ENCODE measurements around the gene ELF5. TPM values are rescaled to one million over a fixed set of nuclear protein-coding genes. Genes with fewer than 3 reads are reported as not detected.

Gene ELF5
- total RNA-seq, 2 donors from 2014 or later = 0.18 to 2.7 TPM

GRCh38 chr11:34531663-34532062, 18.1 kb upstream of the ELF5 start:
- no peaks in the 10 kb centered on the region for H3K4me1 ChIP-seq (replicated peaks)
- no peak overlapping the region for H3K4me3 ChIP-seq
- H3K36me3 ChIP-seq = no peaks in the 10 kb centered on the region
- TF ChIP-seq CTCF (IDR thresholded peaks at IDR 0.05) = no peak
- no peak for TF ChIP-seq POLR2A (IDR thresholded peaks at IDR 0.05)
- TF ChIP-seq POLR2AphosphoS5 (IDR thresholded peaks at IDR 0.05) = no peak
- no peak for DNase-seq (ENCODE audit: low spot score)
- no peak overlapping the region for H3K27ac ChIP-seq
- no peaks in the 10 kb centered on the region for H3K27me3 ChIP-seq (replicated peaks; ENCODE audit: insufficient read depth)
- 81% methylated on average over 1 of the region's 1 CpG for WGBS
- intact Hi-C loops (cut with DNase I) = no loop called here
- H3K9me3 ChIP-seq = no peaks in the 10 kb centered on the region

- H3K4me3 ChIP-seq = no peak overlapping the region
- no peaks in the 10 kb centered on the region for H3K4me1 ChIP-seq (replicated peaks)
- 94% methylated on average over 3 of the region's 3 CpGs for WGBS
- no peaks in the 10 kb centered on the region for H3K9me3 ChIP-seq
- intact Hi-C loops (cut with DNase I) = no loop called here
- H3K27me3 ChIP-seq (replicated peaks; ENCODE audit: insufficient read depth) = no peaks in the 10 kb centered on the region
- TF ChIP-seq CTCF (IDR thresholded peaks at IDR 0.05) (no peak), POLR2A (IDR thresholded peaks at IDR 0.05) (no peak), POLR2AphosphoS5 (IDR thresholded peaks at IDR 0.05) (no peak)
- DNase-seq (ENCODE audit: low spot score) = no peak
- H3K36me3 ChIP-seq = no peaks in the 10 kb centered on the region
- no peak overlapping the region for H3K27ac ChIP-seq
Measured at GRCh38 chr11:34530545-34531234, 17.1 kb upstream of the ELF5 start.

- TF ChIP-seq CTCF (IDR thresholded peaks at IDR 0.05) (no peak), POLR2A (IDR thresholded peaks at IDR 0.05) (no peak), POLR2AphosphoS5 (IDR thresholded peaks at IDR 0.05) (no peak)
- Histone ChIP-seq H3K27me3 (replicated peaks; ENCODE audit: insufficient read depth) (no peaks in the 10 kb centered on the region), H3K9me3 (no peaks in the 10 kb centered on the region), H3K27ac (no peak overlapping the region), H3K4me3 (no peak overlapping the region), H3K36me3 (no peaks in the 10 kb centered on the region), H3K4me1 (replicated peaks) (no peaks in the 10 kb centered on the region)
- intact Hi-C loops (cut with DNase I) = no loop called here
- WGBS = 43% methylated on average over 1 of the region's 1 CpG
- DNase-seq (ENCODE audit: low spot score) = no peak
Measured at GRCh38 chr11:34529643-34530042, 16.0 kb upstream of the ELF5 start.

GRCh38 chr11:34528072-34528471, 14.5 kb upstream of the ELF5 start:
- WGBS = 84% methylated on average over 2 of the region's 2 CpGs
- no peak for DNase-seq (ENCODE audit: low spot score)
- Histone ChIP-seq H3K4me1 (replicated peaks) (no peaks in the 10 kb centered on the region), H3K36me3 (no peaks in the 10 kb centered on the region), H3K27me3 (replicated peaks; ENCODE audit: insufficient read depth) (no peaks in the 10 kb centered on the region), H3K9me3 (no peaks in the 10 kb centered on the region), H3K27ac (no peak overlapping the region), H3K4me3 (no peak overlapping the region)
- no peak for TF ChIP-seq POLR2A (IDR thresholded peaks at IDR 0.05)
- no peak for TF ChIP-seq POLR2AphosphoS5 (IDR thresholded peaks at IDR 0.05)
- no peak for TF ChIP-seq CTCF (IDR thresholded peaks at IDR 0.05)
- intact Hi-C loops (cut with DNase I) = no loop called here

Measured in prostate gland (tissue), 2 donors.